ENCODE measurements around the gene HERC4. TPM values are rescaled to one million over a fixed set of nuclear protein-coding genes. Genes with fewer than 3 reads are reported as not detected.

The HERC4 gene
- total RNA-seq, 2 donors from 2014 or later = 22.0 to 22.5 TPM

DNA sequence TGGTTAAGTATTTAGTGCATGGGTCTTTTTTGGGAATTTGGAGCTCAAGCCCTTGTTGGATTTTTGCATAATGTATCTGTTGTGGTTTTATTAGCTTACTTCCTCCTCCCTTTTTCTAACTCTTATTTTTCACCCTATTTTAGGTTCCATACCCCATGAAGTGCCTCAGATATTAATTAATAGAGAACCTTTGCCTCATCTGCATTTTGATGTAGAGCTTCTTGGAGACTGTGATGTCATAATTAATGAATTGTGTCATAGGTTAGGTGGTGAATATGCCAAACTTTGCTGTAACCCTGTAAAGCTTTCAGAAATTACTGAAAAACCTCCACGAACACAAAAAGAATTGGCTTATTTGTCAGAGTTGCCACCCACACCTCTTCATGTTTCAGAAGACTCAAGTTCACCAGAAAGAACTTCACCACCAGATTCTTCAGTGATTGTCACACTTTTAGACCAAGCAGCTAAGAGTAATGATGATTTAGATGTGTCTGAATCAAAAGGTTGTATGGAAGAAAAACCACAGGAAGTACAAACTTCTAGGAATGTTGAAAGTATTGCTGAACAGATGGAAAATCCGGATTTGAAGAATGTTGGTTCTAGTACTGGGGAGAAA, 162.6 kb downstream of the HERC4 start:
- TF ChIP-seq, protein P1, sequence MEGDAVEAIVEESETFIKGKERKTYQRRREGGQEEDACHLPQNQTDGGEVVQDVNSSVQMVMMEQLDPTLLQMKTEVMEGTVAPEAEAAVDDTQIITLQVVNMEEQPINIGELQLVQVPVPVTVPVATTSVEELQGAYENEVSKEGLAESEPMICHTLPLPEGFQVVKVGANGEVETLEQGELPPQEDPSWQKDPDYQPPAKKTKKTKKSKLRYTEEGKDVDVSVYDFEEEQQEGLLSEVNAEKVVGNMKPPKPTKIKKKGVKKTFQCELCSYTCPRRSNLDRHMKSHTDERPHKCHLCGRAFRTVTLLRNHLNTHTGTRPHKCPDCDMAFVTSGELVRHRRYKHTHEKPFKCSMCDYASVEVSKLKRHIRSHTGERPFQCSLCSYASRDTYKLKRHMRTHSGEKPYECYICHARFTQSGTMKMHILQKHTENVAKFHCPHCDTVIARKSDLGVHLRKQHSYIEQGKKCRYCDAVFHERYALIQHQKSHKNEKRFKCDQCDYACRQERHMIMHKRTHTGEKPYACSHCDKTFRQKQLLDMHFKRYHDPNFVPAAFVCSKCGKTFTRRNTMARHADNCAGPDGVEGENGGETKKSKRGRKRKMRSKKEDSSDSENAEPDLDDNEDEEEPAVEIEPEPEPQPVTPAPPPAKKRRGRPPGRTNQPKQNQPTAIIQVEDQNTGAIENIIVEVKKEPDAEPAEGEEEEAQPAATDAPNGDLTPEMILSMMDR (IDR thresholded peaks at IDR 0.05) = no peak
- no peaks in the 10 kb centered on the region for H3K27me3 ChIP-seq
- no peak overlapping the region for H3K27ac ChIP-seq
- no peaks in the 10 kb centered on the region for H3K9me3 ChIP-seq
- DNase-seq (ENCODE audit: low spot score) = no peak
- peaks cover 71% of the 10 kb centered on the region for H3K36me3 ChIP-seq
- no peaks in the 10 kb centered on the region for H3K4me1 ChIP-seq
- no peak overlapping the region for H3K4me3 ChIP-seq

DNA sequence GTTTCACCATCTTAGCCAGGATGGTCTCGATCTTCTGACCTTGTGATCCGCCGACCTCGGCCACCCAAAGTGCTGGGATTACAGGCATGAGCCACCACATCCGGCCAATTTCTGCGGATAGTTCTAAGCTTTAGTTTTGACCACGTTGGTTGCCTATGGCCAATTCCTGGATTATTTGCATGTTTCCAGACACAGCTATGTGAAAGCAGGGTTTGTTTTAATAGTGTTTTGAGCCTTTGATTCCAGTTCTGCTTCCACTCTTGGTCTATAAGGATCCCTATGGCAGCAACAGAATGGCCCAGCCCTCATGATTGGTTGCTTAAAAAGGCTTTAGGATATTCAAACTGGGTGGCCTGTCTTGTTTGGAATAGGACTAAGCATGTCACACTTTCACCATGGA, 171.5 kb downstream of the HERC4 start:
- DNase-seq (ENCODE audit: low spot score) = no peak
- Histone ChIP-seq H3K27ac (no peak overlapping the region), H3K4me1 (peaks cover 0 to 4% of the 10 kb centered on the region in 2 donors), H3K9me3 (no peaks in the 10 kb centered on the region), H3K27me3 (no peaks in the 10 kb centered on the region), H3K36me3 (peaks cover 44% of the 10 kb centered on the region), H3K4me3 (no peak overlapping the region)
- TF ChIP-seq, protein P1 (IDR thresholded peaks at IDR 0.05) = no peak

DNA sequence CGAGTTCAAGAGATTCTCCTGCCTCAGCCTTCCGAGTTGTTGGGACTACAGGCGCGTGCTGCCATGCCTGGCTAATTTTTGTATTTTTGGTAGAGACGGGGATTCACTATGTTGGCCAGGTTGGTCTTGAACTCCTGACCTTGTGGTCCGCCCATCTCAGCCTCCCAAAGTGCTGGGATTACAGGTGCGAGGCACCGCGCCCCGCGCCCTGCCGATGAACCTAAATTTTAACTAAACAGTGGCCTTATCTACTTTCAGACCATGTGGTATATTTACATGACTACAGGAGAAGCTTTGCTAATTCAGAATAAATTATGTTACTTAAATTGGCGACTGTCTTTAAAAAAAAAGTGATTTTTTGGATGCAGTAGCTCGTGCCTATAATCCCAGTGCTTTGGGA, 181.4 kb downstream of the HERC4 start:
- Histone ChIP-seq H3K4me3 (no peak overlapping the region), H3K27ac (no peak overlapping the region), H3K9me3 (no peaks in the 10 kb centered on the region), H3K27me3 (no peaks in the 10 kb centered on the region), H3K36me3 (peaks cover 55% of the 10 kb centered on the region), H3K4me1 (no peaks in the 10 kb centered on the region)
- DNase-seq (ENCODE audit: low spot score) = no peak
- TF ChIP-seq, protein P1 (IDR thresholded peaks at IDR 0.05) = no peak

DNA sequence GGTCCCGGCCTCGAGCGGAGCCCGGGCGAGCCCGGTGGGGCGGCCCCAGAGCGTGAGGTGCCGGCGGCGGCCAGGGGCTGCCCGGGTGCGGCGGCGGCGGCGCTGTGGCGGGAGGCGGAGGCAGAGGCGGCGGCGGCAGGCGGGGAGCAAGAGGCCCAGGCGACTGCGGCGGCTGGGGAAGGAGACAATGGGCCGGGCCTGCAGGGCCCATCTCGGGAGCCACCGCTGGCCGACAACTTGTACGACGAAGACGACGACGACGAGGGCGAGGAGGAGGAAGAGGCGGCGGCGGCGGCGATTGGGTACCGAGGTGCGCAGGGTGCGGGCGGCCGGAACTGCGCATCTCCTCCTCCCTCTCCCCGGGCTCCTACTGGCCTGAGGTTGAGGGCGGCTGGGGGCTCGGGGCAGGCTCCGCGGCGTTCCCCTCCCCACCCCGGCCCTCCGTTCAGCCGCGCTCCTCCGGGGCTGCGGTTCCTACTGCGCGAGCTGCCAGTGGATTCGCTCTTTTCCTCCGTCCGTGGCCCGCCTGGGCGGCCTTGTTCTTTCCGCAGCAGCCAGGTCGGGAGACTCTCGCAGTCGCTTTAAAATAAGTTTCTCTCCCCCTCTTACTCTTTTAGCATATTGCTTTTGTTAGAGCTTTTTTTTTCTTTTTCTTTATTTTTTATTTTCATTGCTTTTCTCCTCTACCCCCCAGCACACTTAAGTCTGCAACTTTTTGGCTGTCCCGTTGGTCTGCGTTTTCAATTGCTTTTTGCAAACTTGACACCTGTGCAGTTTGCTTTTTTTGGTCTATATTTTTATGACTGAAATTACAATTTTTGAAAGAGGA, 190.0 kb downstream of the HERC4 start:
- peaks cover 0 to 19% of the 10 kb centered on the region in 2 donors for H3K4me1 ChIP-seq

DNA sequence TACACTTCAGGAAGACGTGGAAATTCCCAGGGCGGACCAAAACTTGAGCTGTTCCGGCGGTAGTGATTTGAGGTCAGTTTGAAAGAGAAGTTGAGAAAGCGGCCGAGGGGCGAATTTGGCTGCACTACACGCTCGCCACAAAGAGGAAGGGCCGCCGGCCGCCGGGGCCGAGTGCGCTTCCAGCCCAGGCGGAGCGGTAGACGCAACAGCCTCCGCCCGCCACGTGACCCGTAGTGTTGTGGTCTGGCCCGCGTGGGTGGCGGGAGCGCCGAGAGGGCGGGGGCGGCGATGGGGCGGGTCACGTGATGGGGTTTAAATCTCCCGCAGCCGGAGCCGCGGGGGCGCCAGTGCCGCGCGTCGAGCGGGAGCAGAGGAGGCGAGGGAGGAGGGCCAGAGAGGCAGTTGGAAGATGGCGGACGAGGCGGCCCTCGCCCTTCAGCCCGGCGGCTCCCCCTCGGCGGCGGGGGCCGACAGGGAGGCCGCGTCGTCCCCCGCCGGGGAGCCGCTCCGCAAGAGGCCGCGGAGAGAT, 190.7 kb downstream of the HERC4 start, which contains the start of gene SIRT1:
Gene SIRT1, plus strand, starts transcription at position 344 of the 529 bp plus-strand sequence. Its CDS starts 66 bp downstream, at position 410.
- H3K9me3 ChIP-seq = no peaks in the 10 kb centered on the region
- DNase-seq (ENCODE audit: low spot score) = peak; percentile 99
- H3K36me3 ChIP-seq = peaks cover 20% of the 10 kb centered on the region
- peak within 1 kb of the TSS; percentile 89 to 94 for H3K27ac ChIP-seq
- H3K27me3 ChIP-seq = no peaks in the 10 kb centered on the region
- peaks cover 0 to 19% of the 10 kb centered on the region in 2 donors for H3K4me1 ChIP-seq
- peak within 1 kb of the TSS; percentile 77 to 82 for H3K4me3 ChIP-seq
- TF ChIP-seq, protein P1 (IDR thresholded peaks at IDR 0.05) = no peak

More for the DNA sequence above, 190.0 kb downstream of the HERC4 start:
- Histone ChIP-seq H3K36me3 (peaks cover 26% of the 10 kb centered on the region), H3K4me3 (peak overlapping the region; percentile 77 to 82), H3K27me3 (no peaks in the 10 kb centered on the region), H3K9me3 (no peaks in the 10 kb centered on the region), H3K27ac (peak overlapping the region; percentile 89 to 94)
- peak; percentile 76 for DNase-seq (ENCODE audit: low spot score)
- TF ChIP-seq, protein P1 (IDR thresholded peaks at IDR 0.05) = no peak

Measured in right atrium auricular region (tissue), 2 donors.